Measurements from ENCODE around the gene IL4.

IL4 gene

GRCh38 chr5:132639706-132640130 lies 34.1 kb upstream of the IL4 start:
- DNase-seq (ENCODE audit: low read depth, low spot score): no peak
- in situ Hi-C loops (cut with HindIII; ENCODE audit: low sequenced_read_pairs): no loop called here
- no peak for TF ChIP-seq CTCF (IDR thresholded peaks at IDR 0.05; ENCODE audit: low read depth, low read length)
- no peak overlapping the region for H3K4me3 ChIP-seq (ENCODE audit: low read depth, low read length)

GRCh38 chr5:132640613-132641012 lies 33.2 kb upstream of the IL4 start:
- TF ChIP-seq CTCF (IDR thresholded peaks at IDR 0.05; ENCODE audit: low read depth, low read length): no peak
- no peak for DNase-seq (ENCODE audit: low read depth, low spot score)
- H3K4me3 ChIP-seq (ENCODE audit: low read depth, low read length): no peak overlapping the region
- in situ Hi-C loops (cut with HindIII; ENCODE audit: low sequenced_read_pairs): no loop called here

- no peak for DNase-seq (ENCODE audit: low read depth, low spot score)
- in situ Hi-C loops (cut with HindIII; ENCODE audit: low sequenced_read_pairs): no loop called here
- no peak for TF ChIP-seq CTCF (IDR thresholded peaks at IDR 0.05; ENCODE audit: low read depth, low read length)
- no peak overlapping the region for H3K4me3 ChIP-seq (ENCODE audit: low read depth, low read length)
Measured at GRCh38 chr5:132641241-132641723, 32.5 kb upstream of the IL4 start.

- in situ Hi-C loops (cut with HindIII; ENCODE audit: low sequenced_read_pairs): no loop called here
- no peak for TF ChIP-seq CTCF (IDR thresholded peaks at IDR 0.05; ENCODE audit: low read depth, low read length)
- no peak overlapping the region for H3K4me3 ChIP-seq (ENCODE audit: low read depth, low read length)
- no peak for DNase-seq (ENCODE audit: low read depth, low spot score)
Measured at GRCh38 chr5:132641841-132642240, 31.9 kb upstream of the IL4 start.

GRCh38 chr5:132644177-132644576 lies 29.6 kb upstream of the IL4 start:
- in situ Hi-C loops (cut with HindIII; ENCODE audit: low sequenced_read_pairs): no loop called here
- no peak overlapping the region for H3K4me3 ChIP-seq (ENCODE audit: low read depth, low read length)
- no peak for DNase-seq (ENCODE audit: low read depth, low spot score)
- TF ChIP-seq CTCF (IDR thresholded peaks at IDR 0.05; ENCODE audit: low read depth, low read length): no peak

- in situ Hi-C loops (cut with HindIII; ENCODE audit: low sequenced_read_pairs): no loop called here
- no peak for TF ChIP-seq CTCF (IDR thresholded peaks at IDR 0.05; ENCODE audit: low read depth, low read length)
- no peak for DNase-seq (ENCODE audit: low read depth, low spot score)
- H3K4me3 ChIP-seq (ENCODE audit: low read depth, low read length): no peak overlapping the region
Measured at GRCh38 chr5:132646583-132647266, 27.1 kb upstream of the IL4 start.

Measured in astrocyte of the spinal cord (primary cell).